GM19025 (cell line): Measurements from ENCODE around the gene VGLL2.

Experiments
- ATAC-seq: cut with Tn5 transposase; IDR thresholded peaks from one replicate; pipeline ENCODE4 v1.9.1; 2021; ENCODE audit warnings: mild to moderate bottlenecking, low read depth, moderate library complexity; ENCODE audit not compliant: unreplicated experiment

Gene VGLL2

DNA sequence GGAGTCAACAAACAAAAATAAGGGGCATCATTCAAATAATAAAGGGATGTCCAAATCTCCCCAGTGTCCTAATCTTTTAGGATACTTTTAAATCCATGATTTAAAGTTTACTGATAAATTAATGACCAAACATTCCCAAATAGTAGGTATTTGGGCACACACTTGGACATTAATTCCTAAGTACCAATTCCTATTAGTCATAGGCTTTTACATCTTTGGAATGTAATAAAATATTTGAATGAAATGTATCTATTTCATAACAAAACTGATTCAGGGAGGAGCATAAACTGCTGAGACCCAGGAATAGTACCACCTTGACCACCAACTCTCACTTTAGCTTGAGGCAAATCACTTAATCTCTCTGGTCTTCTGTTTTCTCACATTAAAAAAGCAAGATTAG lies 44.3 kb downstream of the VGLL2 start:
- ATAC-seq = no peak

DNA sequence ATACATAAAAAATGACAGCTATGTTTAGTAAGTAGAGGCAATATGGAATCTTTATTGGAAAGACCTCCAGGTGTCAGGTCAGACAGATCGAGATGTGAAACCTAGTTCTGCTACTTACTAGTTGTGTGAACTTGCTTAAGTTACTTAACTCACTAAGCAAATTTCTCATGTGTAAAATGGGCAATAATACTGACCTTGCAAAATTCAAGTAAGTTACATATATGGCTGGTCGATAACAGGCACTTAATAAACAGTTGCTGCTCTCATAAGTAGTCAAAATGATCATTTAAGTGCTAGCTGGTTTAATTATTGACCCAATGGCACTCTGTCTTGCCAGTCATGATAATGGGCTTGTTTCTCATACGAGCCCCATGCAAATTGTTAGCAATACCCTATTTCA lies 46.0 kb downstream of the VGLL2 start:
- ATAC-seq = no peak

DNA sequence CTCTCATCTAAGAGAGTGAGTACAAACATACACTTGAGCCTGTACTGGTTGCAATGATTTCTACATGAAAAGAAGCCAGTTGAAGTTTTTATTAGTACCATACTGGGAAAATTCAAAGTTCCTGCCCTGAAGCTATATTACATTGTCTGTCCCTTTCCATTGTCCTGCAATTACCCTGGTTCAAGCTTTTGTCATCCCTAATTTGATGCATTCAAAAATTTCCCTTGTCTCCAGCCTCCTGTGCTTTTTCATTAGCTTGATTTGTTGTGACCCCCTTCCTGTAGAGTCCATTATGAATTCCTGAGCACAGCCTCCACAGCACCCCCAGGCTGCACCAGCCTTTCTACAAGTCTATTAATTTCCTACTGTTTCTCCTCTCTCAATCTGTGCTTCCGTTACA lies 46.4 kb downstream of the VGLL2 start:
- no peak for ATAC-seq

GRCh38 chr6:117317261-117317660 lies 51.9 kb downstream of the VGLL2 start:
- no peak for ATAC-seq
